GM23338 (cell line): ENCODE measurements around the gene OR51M1. TPM values are rescaled to one million over a fixed set of nuclear protein-coding genes. Genes with fewer than 3 reads are reported as not detected.

Source experiments
- ATAC-seq: fragments of 200-7000 bp; cut with Tn5 transposase; 3 replicates; pipeline ENCODE4 v1.9.1; 2020
- DNase-seq: peaks from one replicate; pipeline ENCODE4 v3.0.0-alpha.2; 2015; ENCODE audit warnings: low spot score
- H2AFZ ChIP-seq: fragments of 200-600 bp; sonication (generic); 2 replicates; pipeline ENCODE4 v1.8.0; 2016; ENCODE audit warnings: antibody characterized with exemption, mild to moderate bottlenecking, moderate library complexity
- H3F3A ChIP-seq: fragments of 200-600 bp; sonication (generic); replicated peaks from 2 replicates; pipeline ENCODE4 v1.8.0; 2017; ENCODE audit warnings: antibody characterized with exemption, mixed run types, low read depth
- H3K27ac ChIP-seq: fragments of 200-600 bp; sonication (generic); 2 replicates; pipeline ENCODE4 v1.6.1; 2016; ENCODE audit warnings: low read depth
- H3K27me3 ChIP-seq: fragments of 200-600 bp; sonication (generic); 2 replicates; pipeline ENCODE4 v1.8.0; 2016; ENCODE audit warnings: mild to moderate bottlenecking, mixed run types, moderate library complexity; ENCODE audit not compliant: insufficient read depth
- H3K36me3 ChIP-seq: fragments of 200-600 bp; sonication (generic); 2 replicates; pipeline ENCODE4 v1.8.0; 2016; ENCODE audit warnings: mild to moderate bottlenecking; ENCODE audit not compliant: insufficient read depth
- H3K4me1 ChIP-seq: fragments of 200-600 bp; sonication (generic); 2 replicates; pipeline ENCODE4 v1.8.0; 2016; ENCODE audit warnings: mild to moderate bottlenecking, moderate library complexity; ENCODE audit not compliant: insufficient read depth
- H3K4me2 ChIP-seq: fragments of 200-600 bp; sonication (generic); 2 replicates; pipeline ENCODE4 v1.7.1; 2017; ENCODE audit warnings: mixed run types
- H3K4me3 ChIP-seq: fragments of 200-600 bp; sonication (generic); 2 replicates; pipeline ENCODE4 v1.6.1; 2016; ENCODE audit warnings: mixed run types
- H3K79me2 ChIP-seq: fragments of 200-600 bp; sonication (generic); replicated peaks from 2 replicates; pipeline ENCODE4 v1.8.0; 2017; ENCODE audit warnings: mild to moderate bottlenecking; ENCODE audit not compliant: insufficient read depth
- H3K9me2 ChIP-seq: fragments of 200-600 bp; sonication (generic); 2 replicates; pipeline ENCODE4 v1.8.0; 2017; ENCODE audit not compliant: insufficient read depth
- H4K20me1 ChIP-seq: fragments of 200-600 bp; sonication (generic); replicated peaks from 2 replicates; pipeline ENCODE4 v1.8.0; 2017; ENCODE audit warnings: mild to moderate bottlenecking; ENCODE audit not compliant: insufficient read depth
- H3K27ac Mint-ChIP-seq: 2 replicates; pipeline ENCODE4 v1.8.0; 2020; ENCODE audit warnings: inconsistent platforms, mild to moderate bottlenecking, moderate library complexity, mixed read lengths
- H3K27me3 Mint-ChIP-seq: 3 replicates; pipeline ENCODE4 v1.8.0; 2022; ENCODE audit warnings: low read depth, mild to moderate bottlenecking, moderate library complexity, mixed read lengths, inconsistent platforms; ENCODE audit not compliant: insufficient read depth, poor library complexity
- H3K36me3 Mint-ChIP-seq: 3 replicates; pipeline ENCODE4 v1.8.0; 2021; ENCODE audit warnings: low read depth, mild to moderate bottlenecking, inconsistent platforms, moderate library complexity, mixed read lengths
- H3K4me1 Mint-ChIP-seq: 3 replicates; pipeline ENCODE4 v1.8.0; 2020; ENCODE audit warnings: mild to moderate bottlenecking, inconsistent platforms, mixed read lengths
- H3K4me3 Mint-ChIP-seq: 3 replicates; pipeline ENCODE4 v1.8.0; 2021; ENCODE audit warnings: moderate library complexity, mild to moderate bottlenecking, inconsistent platforms, mixed read lengths
- H3K9me3 Mint-ChIP-seq: 3 replicates; pipeline ENCODE4 v1.8.0; 2020; ENCODE audit warnings: moderate library complexity, mild to moderate bottlenecking, inconsistent platforms, mixed read lengths
- CTCF ChIP-seq, 2 experiments: fragments of 200-600 bp in 1 of 2; sonication (generic) in 1 of 2; conservative IDR thresholded peaks; 2 replicates each; pipeline versions ENCODE4 v1.5.1 to v1.6.1; 2016 to 2017; ENCODE audit warnings: antibody characterized with exemption in 2 of 2, low read depth in 2 of 2, mild to moderate bottlenecking in 2 of 2, moderate library complexity in 1 of 2
- ZNF114 ChIP-seq: fragments of 250-450 bp; sonication (Bioruptor Pico); IDR thresholded peaks from 2 replicates; pipeline ENCODE4 v1.5.0; 2020; ENCODE audit warnings: mild to moderate bottlenecking, moderate library complexity
- ZNF331 ChIP-seq: fragments of 250-450 bp; sonication (Bioruptor Pico); IDR thresholded peaks from 2 replicates; pipeline ENCODE4 v1.5.0; 2020; ENCODE audit warnings: low read depth, mild to moderate bottlenecking, moderate library complexity
- polyA plus RNA-seq: library from polyadenylated mRNA; unstranded; fragments of >200 nt; fragmentation: Nextera tagmentation; extraction: Ambion mirVana; gene quantifications from 2 replicates; pipeline ENCODE4 v1.2.1, GENCODE V29; 2016
- total RNA-seq: library from RNA; depleted of rRNA; stranded (reverse); fragments of >200 nt; shearing (Covaris generic); gene quantifications from 2 replicates; pipeline ENCODE4 v1.2.3, GENCODE V29; 2014

OR51M1 gene
- total and polyA plus RNA-seq, 2 experiments from 2014 or later: 0.03 TPM; not detected in 1

DNA sequence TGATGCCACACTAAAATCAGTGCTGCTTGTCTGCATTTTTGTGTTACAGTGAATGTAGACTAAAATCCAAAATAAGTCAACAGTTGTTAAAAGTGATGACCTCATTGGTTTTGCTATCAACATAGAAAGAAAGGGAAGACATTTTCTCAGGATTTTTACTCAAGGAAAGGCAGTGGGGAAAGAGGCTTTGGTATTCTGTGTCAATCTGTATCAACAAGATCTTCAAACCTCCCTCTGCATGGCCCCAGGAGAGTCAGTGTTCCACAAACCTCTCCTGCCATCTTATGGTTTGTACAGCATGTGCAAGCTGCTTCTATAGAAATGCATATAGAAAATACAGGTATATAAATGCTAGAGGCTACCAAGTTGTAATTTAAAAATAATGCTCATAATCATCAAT, 13.8 kb upstream of the OR51M1 start:
- Mint-ChIP-seq H3K27me3 (peaks cover 2% of the 10 kb centered on the region), H3K4me3 (no peak overlapping the region), H3K9me3 (peaks cover 21% of the 10 kb centered on the region), H3K4me1 (peaks cover 8% of the 10 kb centered on the region; the same call in 2 of the 3 replicates), H3K27ac (no peak overlapping the region), H3K36me3 (peaks cover 20% of the 10 kb centered on the region)
- ATAC-seq: peak; percentile 40; the same call in 2 of the 3 replicates
- no peaks in the 10 kb centered on the region for H4K20me1 ChIP-seq
- peak; percentile 34 for DNase-seq
- no peaks in the 10 kb centered on the region for H3F3A ChIP-seq
- H3K9me2 ChIP-seq: no peaks in the 10 kb centered on the region
- no peaks in the 10 kb centered on the region for H3K36me3 ChIP-seq
- no peak overlapping the region for H2AFZ ChIP-seq
- H3K27me3 ChIP-seq: no peaks in the 10 kb centered on the region
- H3K4me3 ChIP-seq: no peak overlapping the region
- TF ChIP-seq ZNF114 (CRISPR knock-in tag): no peak
- peak; percentile 39 to 62; a peak in 3 of 4 replicates for TF ChIP-seq CTCF (conservative IDR thresholded peaks at IDR 0.05; ENCODE audit: low read depth in 2 of 2)
- no peak overlapping the region for H3K4me2 ChIP-seq
- H3K79me2 ChIP-seq: no peaks in the 10 kb centered on the region
- H3K27ac ChIP-seq: no peak overlapping the region
- peaks cover 20% of the 10 kb centered on the region for H3K4me1 ChIP-seq

DNA sequence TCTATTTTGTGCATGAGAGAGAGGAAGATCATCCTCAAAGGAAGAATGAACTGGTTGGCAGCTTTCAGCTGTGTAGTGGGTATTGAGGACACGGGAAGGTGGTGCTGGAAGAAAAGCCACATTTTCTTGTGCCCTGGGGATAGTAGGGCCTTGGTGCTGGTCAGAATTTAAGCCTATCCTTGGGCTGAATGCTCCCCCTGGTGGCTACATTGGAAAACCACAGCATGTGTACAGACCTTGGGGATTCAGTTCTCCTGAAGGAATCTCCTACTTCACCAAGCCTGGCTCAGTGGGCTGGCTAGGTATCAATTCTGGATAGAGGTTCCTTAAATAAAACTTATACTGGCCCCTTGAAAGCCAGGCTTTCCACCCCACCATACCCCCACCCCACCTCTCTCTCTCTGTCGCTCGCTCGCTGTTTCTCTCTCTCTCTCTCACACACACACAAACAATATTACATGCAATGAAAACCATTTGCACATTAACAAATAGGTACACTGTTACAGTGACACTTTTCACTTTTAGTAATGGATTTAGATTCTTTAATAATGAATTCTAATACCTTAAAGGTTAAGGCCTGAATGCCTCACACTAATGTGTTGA, 2.8 kb upstream of the OR51M1 start:
- TF ChIP-seq CTCF (conservative IDR thresholded peaks at IDR 0.05; ENCODE audit: low read depth in 2 of 2) (peak; percentile 80 to 97), ZNF331 (CRISPR knock-in tag) (no peak)
- peak; percentile 89 for DNase-seq
- Histone ChIP-seq H3K27me3 (no peaks in the 10 kb centered on the region), H3K27ac (no peak overlapping the region), H3K79me2 (no peaks in the 10 kb centered on the region), H3F3A (no peaks in the 10 kb centered on the region), H2AFZ (peak overlapping the region; percentile 91; the same call in 1 of the 2 replicates), H3K4me3 (no peak overlapping the region), H3K36me3 (no peaks in the 10 kb centered on the region), H3K4me2 (no peak overlapping the region), H3K9me2 (no peaks in the 10 kb centered on the region), H4K20me1 (no peaks in the 10 kb centered on the region), H3K4me1 (no peaks in the 10 kb centered on the region)
- no peaks in the 10 kb centered on the region for H3K36me3 Mint-ChIP-seq
- H3K27me3 Mint-ChIP-seq: no peaks in the 10 kb centered on the region
- no peak overlapping the region for H3K27ac Mint-ChIP-seq
- H3K4me1 Mint-ChIP-seq: peaks cover 5% of the 10 kb centered on the region; the same call in 2 of the 3 replicates
- no peak overlapping the region for H3K4me3 Mint-ChIP-seq
- ATAC-seq: peak; percentile 99
- H3K9me3 Mint-ChIP-seq: no peaks in the 10 kb centered on the region

- H3K36me3 Mint-ChIP-seq: no peaks in the 10 kb centered on the region
- no peaks in the 10 kb centered on the region for H3F3A ChIP-seq
- H2AFZ ChIP-seq: no peak overlapping the region
- no peak overlapping the region for H3K4me2 ChIP-seq
- TF ChIP-seq CTCF (conservative IDR thresholded peaks at IDR 0.05; ENCODE audit: low read depth in 2 of 2): peak in 1 of 2 experiments; percentile 18; a peak in 1 of 4 replicates
- no peak for TF ChIP-seq ZNF331 (CRISPR knock-in tag)
- no peaks in the 10 kb centered on the region for H3K27me3 ChIP-seq
- H3K9me3 Mint-ChIP-seq: no peaks in the 10 kb centered on the region
- H3K27ac Mint-ChIP-seq: no peak overlapping the region
- peak; percentile 16 for DNase-seq
- no peaks in the 10 kb centered on the region for H3K27me3 Mint-ChIP-seq
- peaks cover 5% of the 10 kb centered on the region for H3K4me1 ChIP-seq
- peaks cover 5% of the 10 kb centered on the region; the same call in 2 of the 3 replicates for H3K4me1 Mint-ChIP-seq
- no peaks in the 10 kb centered on the region for H3K9me2 ChIP-seq
- no peak overlapping the region for H3K4me3 ChIP-seq
- peak; percentile 53 for ATAC-seq
- H3K4me3 Mint-ChIP-seq: no peak overlapping the region
- no peaks in the 10 kb centered on the region for H4K20me1 ChIP-seq
- no peak overlapping the region for H3K27ac ChIP-seq
- no peaks in the 10 kb centered on the region for H3K36me3 ChIP-seq
- no peaks in the 10 kb centered on the region for H3K79me2 ChIP-seq
Measured at GRCh38 chr11:5384335-5384734, 723 bp downstream of the OR51M1 start.
